ENCODE results near the gene COX18.

COX18 gene

GRCh38 chr4:73011629-73011985, 57.9 kb downstream of the COX18 start:
- DNase-seq (ENCODE audit: low read depth in 2 of 2) = no peak
- H3K4me3 ChIP-seq (replicated peaks in 1 of 2; ENCODE audit: low read depth in 2 of 2, low read length in 2 of 2) = no peak overlapping the region
- TF ChIP-seq CTCF (IDR thresholded peaks at IDR 0.05; ENCODE audit: low read depth, low read length) = no peak

- no peak for TF ChIP-seq CTCF (IDR thresholded peaks at IDR 0.05; ENCODE audit: low read depth, low read length)
- DNase-seq (ENCODE audit: low read depth in 2 of 2) = no peak
- no peak overlapping the region for H3K4me3 ChIP-seq (replicated peaks in 1 of 2; ENCODE audit: low read depth in 2 of 2, low read length in 2 of 2)
Measured at GRCh38 chr4:73010789-73011628, 58.5 kb downstream of the COX18 start.

GRCh38 chr4:73007526-73008100, 61.9 kb downstream of the COX18 start:
- DNase-seq (ENCODE audit: low read depth in 2 of 2) = no peak
- TF ChIP-seq CTCF (IDR thresholded peaks at IDR 0.05; ENCODE audit: low read depth, low read length) = no peak
- H3K4me3 ChIP-seq (replicated peaks in 1 of 2; ENCODE audit: low read depth in 2 of 2, low read length in 2 of 2) = no peak overlapping the region

- no peak for DNase-seq (ENCODE audit: low read depth in 2 of 2)
- no peak for TF ChIP-seq CTCF (IDR thresholded peaks at IDR 0.05; ENCODE audit: low read depth, low read length)
- H3K4me3 ChIP-seq (replicated peaks in 1 of 2; ENCODE audit: low read depth in 2 of 2, low read length in 2 of 2) = no peak overlapping the region
Measured at GRCh38 chr4:73006286-73006990, 63.1 kb downstream of the COX18 start.

- DNase-seq (ENCODE audit: low read depth in 2 of 2) = no peak
- TF ChIP-seq CTCF (IDR thresholded peaks at IDR 0.05; ENCODE audit: low read depth, low read length) = no peak
- H3K4me3 ChIP-seq (replicated peaks in 1 of 2; ENCODE audit: low read depth in 2 of 2, low read length in 2 of 2) = no peak overlapping the region
Measured at GRCh38 chr4:73005514-73005913, 64.0 kb downstream of the COX18 start.
